HEK293 (cell line): ENCODE results near the gene KCNK2.

Source experiments
- CTCF ChIP-seq: fragments of 450-650 bp; formaldehyde crosslinking; IDR thresholded peaks from 2 replicates; pipeline ENCODE4 v1.5.1; 2016; ENCODE audit warnings: missing biosample characterization, missing genetic modification characterization
- YY1 ChIP-seq: fragments of 450-650 bp; formaldehyde crosslinking; IDR thresholded peaks from 2 replicates; pipeline ENCODE4 v1.5.1; 2018; ENCODE audit warnings: missing biosample characterization, missing genetic modification characterization
- ZEB2 ChIP-seq: fragments of 450-650 bp; formaldehyde crosslinking; IDR thresholded peaks from 2 replicates; pipeline ENCODE4 v1.5.1; 2016; ENCODE audit warnings: missing biosample characterization, missing genetic modification characterization
- ZNF174 ChIP-seq: fragments of 450-650 bp; formaldehyde crosslinking; IDR thresholded peaks from 2 replicates; pipeline ENCODE4 v1.5.0; 2017; ENCODE audit warnings: missing biosample characterization, mild to moderate bottlenecking, missing genetic modification characterization
- ZNF335 ChIP-seq: fragments of 450-650 bp; formaldehyde crosslinking; conservative IDR thresholded peaks from 2 replicates; pipeline ENCODE4 v1.5.1; 2016; ENCODE audit warnings: missing biosample characterization, missing genetic modification characterization
- ZNF558 ChIP-seq: fragments of 450-650 bp; formaldehyde crosslinking; IDR thresholded peaks from 2 replicates; pipeline ENCODE4 v1.5.1; 2016; ENCODE audit warnings: missing biosample characterization, missing genetic modification characterization

- TF ChIP-seq ZNF558 (tag by site-specific recombination) (no peak), CTCF (tag by site-specific recombination) (no peak), ZNF174 (tag by site-specific recombination) (no peak), ZNF335 (tag by site-specific recombination) (no peak), ZEB2 (tag by site-specific recombination) (no peak), YY1 (tag by site-specific recombination) (no peak)
Observed at GRCh38 chr1:215032911-215033526, 49.5 kb upstream of the KCNK2 start.
